Activated CD8-positive, alpha-beta memory T cell treated with anti-CD3 and anti-CD28 coated beads for 48 hours (primary cell): ENCODE measurements around the gene WDR64.
"Not testable (repeated sequence)": the region's sequence is repeated elsewhere in the genome, so short reads cannot be mapped to it uniquely, and the experiment has no call there.

Experiments
- DNase-seq, 3 experiments: peaks; one replicate each; pipeline ENCODE4 v3.0.0-alpha.2; 2020; ENCODE audit warnings: low read depth in 2 of 3, low spot score in 2 of 3

WDR64 gene

DNA sequence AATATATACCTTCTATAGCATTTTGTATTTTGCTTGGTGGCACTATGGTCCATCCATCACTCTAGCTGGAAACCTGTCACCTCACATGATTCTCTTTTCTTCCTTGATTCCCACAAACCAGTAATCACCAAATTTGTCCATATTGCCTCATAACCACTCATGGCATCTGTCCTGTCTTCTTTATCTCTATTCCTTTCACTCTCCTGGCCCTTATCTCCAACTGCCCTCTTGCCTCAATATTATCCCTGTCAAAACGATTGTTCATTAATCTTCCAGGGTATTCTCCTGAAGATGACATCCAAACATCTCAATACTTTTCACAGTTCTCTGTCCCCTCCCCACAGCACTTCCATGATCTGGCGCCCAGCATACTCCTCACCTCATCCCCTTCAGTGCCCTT is 46.1 kb downstream of the WDR64 start:
- DNase-seq: no peak

- no peak for DNase-seq
Observed at GRCh38 chr1:241701483-241702295, 49.6 kb downstream of the WDR64 start.

GRCh38 chr1:241702442-241703373 is 50.6 kb downstream of the WDR64 start:
- DNase-seq: no peak

- not testable (repeated sequence) for DNase-seq
Observed at GRCh38 chr1:241703739-241704138, 51.7 kb downstream of the WDR64 start.

GRCh38 chr1:241706257-241706656 is 54.2 kb downstream of the WDR64 start:
- no peak for DNase-seq

- DNase-seq: no peak
Observed at GRCh38 chr1:241706967-241707366, 54.9 kb downstream of the WDR64 start.

GRCh38 chr1:241707442-241707841 is 55.4 kb downstream of the WDR64 start:
- no peak for DNase-seq

- no peak for DNase-seq
Observed at GRCh38 chr1:241711326-241711725, 59.2 kb downstream of the WDR64 start.

DNA sequence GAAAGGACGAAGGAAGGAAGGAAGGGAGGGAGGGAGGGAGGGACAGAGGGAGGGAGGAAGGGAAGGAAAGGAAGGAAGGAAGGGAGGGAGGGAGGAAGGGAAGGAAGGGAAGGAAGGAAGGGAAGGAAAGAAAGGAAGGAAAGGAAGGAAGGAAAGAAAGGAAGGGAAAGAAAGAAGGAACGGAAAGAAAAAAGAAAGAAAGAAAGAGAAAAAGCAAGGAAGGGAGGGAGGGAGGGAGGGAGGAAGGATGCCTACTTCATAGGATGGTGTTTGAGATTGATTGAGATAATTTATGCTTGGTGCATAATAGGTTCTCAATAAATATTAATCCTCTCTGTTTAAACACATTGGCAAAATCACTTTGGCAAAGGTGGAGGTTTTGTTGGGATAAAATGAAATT is 61.2 kb downstream of the WDR64 start:
- DNase-seq: no peak

- DNase-seq: no peak
Observed at GRCh38 chr1:241714321-241715218, 62.5 kb downstream of the WDR64 start.

DNA sequence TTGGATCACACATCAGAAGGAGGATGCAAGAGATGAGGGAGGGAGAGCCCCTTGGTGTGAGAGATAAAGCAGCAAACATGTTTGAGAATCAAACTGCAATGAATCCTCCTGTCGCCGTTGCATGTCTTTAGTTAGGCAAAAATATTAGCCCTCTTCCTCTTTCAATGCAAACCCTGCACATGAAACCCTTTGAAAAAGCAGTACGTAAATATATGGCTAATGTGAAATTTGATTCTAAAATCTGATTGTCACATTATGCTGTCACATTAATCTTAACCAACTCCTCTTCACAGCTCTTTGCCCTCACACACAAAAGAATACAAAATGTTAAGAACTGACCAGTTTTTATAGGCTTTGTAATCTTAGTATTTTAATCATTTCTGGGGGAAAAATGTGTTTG is 63.4 kb downstream of the WDR64 start:
- no peak for DNase-seq

GRCh38 chr1:241715956-241716355 is 63.9 kb downstream of the WDR64 start:
- no peak for DNase-seq

DNA sequence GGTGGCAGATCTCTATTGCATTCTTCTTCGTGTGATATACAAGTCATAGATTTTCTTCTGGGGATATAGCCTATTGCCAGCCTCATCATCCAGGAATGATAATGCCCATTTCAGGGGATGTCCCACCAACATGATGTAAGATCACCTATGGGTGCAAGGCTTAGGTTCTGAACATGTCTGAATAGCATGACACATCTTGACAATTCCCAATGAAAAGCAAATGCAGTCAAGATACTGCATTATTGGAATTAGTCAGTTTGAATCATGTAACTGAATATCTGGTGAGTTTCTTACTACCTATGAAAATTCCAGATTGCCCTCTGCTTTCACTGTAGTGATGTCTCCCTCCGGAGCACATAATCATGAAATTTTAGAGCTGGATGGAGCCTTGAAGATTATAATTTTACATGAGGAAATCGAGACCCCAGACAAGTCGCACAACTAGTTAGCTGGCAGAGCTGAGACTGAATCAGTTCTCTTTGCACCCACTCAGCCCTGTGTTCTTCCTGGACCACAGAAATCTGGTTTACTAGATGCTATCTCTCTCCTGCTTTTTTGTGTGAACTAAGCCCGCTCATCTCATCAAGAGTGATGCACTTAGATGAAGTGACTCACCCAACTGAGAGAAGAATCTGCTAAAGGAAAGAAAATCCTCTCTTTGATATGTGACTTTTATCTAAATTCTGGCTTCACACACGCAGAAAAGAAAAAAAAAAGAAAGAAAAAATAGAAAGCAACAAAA is 65.0 kb downstream of the WDR64 start:
- no peak for DNase-seq

DNA sequence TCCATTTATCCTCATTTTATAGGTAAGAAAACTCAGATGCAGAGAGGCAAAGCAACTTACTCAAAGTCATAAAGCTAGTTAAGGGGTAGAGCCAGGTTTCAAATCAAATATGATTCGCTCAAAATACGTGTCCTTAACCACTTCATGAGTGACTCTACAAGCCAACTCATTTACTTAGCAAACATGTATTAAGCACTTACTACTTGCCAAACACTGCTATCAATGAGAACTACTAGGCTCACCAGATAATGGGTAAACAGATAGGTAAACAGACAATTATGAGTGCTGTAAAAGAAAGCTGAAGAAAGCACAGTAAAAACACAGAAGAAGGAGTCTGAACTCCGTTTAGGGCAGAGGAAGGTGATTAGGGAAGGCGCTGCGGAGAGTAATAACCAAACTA is 65.9 kb downstream of the WDR64 start:
- DNase-seq: no peak

DNA sequence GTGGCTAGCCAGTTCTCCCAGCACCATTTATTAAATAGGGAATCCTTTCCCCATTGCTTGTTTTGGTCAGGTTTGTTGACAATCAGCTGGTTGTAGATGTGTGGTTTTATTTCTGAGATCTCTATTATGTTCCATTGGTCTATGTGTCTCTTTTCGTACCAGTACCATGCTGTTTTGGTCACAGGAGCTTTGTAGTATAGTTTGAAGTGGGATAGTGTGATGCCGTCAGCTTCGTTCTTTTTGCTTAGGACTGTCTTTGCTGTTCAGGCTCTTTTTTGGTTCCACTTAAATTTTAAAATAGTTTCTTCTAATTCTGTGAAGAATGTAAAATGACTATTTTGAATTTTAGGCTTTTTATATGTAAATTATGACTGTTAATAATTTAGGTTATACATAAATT is 68.9 kb downstream of the WDR64 start:
- no peak for DNase-seq

DNA sequence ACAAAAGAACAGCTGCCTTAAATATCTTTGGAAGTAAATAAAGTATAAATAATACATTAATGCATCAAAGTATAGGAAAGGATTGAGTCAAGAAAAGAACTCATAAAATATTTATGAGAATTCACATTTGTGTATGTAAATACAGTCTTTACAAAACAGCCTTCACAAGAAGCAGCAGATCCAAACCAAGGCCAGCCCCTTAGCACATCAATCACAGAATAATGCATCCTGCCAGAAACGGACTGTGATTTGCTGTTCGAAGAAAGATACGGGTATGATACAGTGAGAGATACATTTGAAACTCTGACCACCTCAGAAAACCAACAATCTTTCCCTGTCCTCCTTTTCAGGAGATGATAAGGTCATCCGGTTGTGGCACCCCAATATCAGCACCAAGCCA is 70.9 kb downstream of the WDR64 start:
- DNase-seq: no peak

DNA sequence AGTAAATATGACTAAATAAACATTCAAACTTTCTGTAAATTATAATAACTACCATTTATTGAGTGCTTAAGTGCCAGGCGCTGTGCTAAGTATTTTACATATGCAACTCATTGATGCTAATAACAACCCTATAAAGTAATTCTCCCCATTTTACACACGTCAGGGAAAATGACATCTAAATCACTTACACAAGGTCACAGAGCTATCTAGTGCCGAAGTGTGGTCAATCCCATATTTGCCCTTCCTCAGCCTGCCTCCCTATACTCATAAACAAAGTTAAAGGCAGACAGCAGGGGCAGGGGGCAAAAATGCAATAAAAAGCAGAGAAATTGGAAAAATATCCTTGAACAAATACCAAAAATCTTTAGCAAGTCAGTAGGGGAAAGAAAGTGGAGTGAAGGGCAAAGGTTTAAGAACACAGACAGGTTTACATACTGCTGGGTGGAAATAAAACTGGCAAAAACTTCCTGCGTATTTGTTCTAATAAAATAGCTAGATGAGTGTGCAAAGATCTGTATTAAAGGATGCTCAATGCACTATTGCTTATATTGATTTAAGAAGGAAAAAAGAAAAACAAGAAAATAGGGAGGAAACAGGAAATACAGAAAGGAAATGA is 72.8 kb downstream of the WDR64 start:
- DNase-seq: no peak

- no peak for DNase-seq
Observed at GRCh38 chr1:241730031-241730430, 78.0 kb downstream of the WDR64 start.

DNA sequence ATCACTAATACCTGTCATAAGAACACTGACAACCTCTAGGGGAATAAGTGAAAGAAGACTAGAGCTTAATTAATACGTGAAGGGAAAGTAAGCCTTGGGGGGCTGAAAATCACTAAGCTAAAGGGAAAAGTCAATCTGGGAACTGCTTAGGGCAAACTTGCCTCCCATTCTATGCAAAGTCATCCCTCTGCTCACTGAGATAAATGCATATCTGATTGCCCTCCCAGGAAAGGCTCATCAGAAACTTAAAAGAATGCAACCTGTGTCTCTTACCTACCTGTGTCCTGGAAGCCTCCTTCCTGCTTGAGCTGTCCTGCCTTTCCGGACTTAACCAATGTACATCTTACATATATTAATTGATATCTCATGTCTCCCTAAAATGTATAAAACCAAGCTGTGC is 81.8 kb downstream of the WDR64 start:
- no peak for DNase-seq

GRCh38 chr1:241734533-241734932 is 82.5 kb downstream of the WDR64 start:
- DNase-seq: no peak
